Activated naive CD8-positive, alpha-beta T cell treated with anti-CD3 and anti-CD28 coated beads, Interleukin-2, amount 50 U/mL, for 24 hours (primary cell): ENCODE results near the gene UBE2D2.
"Not testable (repeated sequence)": the region's sequence is repeated elsewhere in the genome, so short reads cannot be mapped to it uniquely, and the experiment has no call there.

Experiments
- ATAC-seq: fragments of 150-1000 bp; cut with Tn5 transposase; one replicate; pipeline ENCODE4 v1.10.0; 2021
- DNase-seq: peaks from one replicate; pipeline ENCODE4 v3.0.0; 2021
- H3K27ac Mint-ChIP-seq: one replicate; pipeline ENCODE4 v1.8.0; 2021; ENCODE audit warnings: mild to moderate bottlenecking, mixed read lengths
- H3K27me3 Mint-ChIP-seq: one replicate; pipeline ENCODE4 v1.8.0; 2021; ENCODE audit warnings: mixed read lengths
- H3K36me3 Mint-ChIP-seq: one replicate; pipeline ENCODE4 v1.8.0; 2021; ENCODE audit warnings: low read depth, mixed read lengths
- H3K4me1 Mint-ChIP-seq: one replicate; pipeline ENCODE4 v1.8.0; 2021; ENCODE audit warnings: mixed read lengths
- H3K4me3 Mint-ChIP-seq: one replicate; pipeline ENCODE4 v1.8.0; 2021; ENCODE audit warnings: mild to moderate bottlenecking, moderate library complexity, mixed read lengths
- H3K9me3 Mint-ChIP-seq: one replicate; pipeline ENCODE4 v1.8.0; 2021; ENCODE audit warnings: mixed read lengths

UBE2D2 gene

GRCh38 chr5:139560752-139561654 lies at the start of gene UBE2D2:
Gene UBE2D2 (plus strand): TSS chr5:139561339. CDS start chr5:139561792, 453 bp downstream.
- ATAC-seq: peak; percentile 92
- Mint-ChIP-seq H3K4me3 (peak within 1 kb of the TSS; percentile 98), H3K9me3 (no peaks in the 10 kb centered on the region), H3K4me1 (peaks cover 43% of the 10 kb centered on the region), H3K36me3 (peaks cover 31% of the 10 kb centered on the region), H3K27me3 (no peaks in the 10 kb centered on the region), H3K27ac (peak within 1 kb of the TSS; percentile 96)
- peak; percentile 98 for DNase-seq

GRCh38 chr5:139512786-139513390 lies 48.3 kb upstream of the UBE2D2 start:
- DNase-seq: no peak
- Mint-ChIP-seq H3K27ac (peak overlapping the region; percentile 36), H3K36me3 (peaks cover 5% of the 10 kb centered on the region), H3K9me3 (peaks cover 4% of the 10 kb centered on the region), H3K4me1 (peaks cover 60% of the 10 kb centered on the region), H3K27me3 (peaks cover 1% of the 10 kb centered on the region), H3K4me3 (no peak overlapping the region)
- ATAC-seq: no peak

DNA sequence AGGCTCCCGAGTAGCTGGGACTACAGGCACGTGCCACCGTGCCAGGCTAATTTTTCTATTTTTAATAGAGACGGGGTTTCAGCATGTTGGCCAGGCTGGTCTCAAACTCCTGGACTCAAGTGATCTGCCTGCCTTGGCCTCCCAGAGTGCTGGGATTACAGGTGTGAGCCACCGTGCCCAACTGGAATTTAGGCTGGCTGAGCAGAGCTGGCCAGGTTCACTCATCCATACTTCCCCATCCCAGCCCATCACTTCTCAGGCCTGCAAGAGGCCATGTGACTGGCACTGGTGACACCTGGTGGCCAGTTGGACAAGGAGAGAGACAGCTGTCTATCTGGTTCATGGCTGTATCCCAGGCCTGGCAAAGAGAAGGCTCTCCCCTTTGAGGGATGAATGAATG lies 47.7 kb upstream of the UBE2D2 start:
- H3K36me3 Mint-ChIP-seq, H3K27ac Mint-ChIP-seq, H3K4me3 Mint-ChIP-seq, H3K27me3 Mint-ChIP-seq, H3K9me3 Mint-ChIP-seq: not testable (repeated sequence)
- ATAC-seq: peak; percentile 72
- DNase-seq: peak; percentile 78
- peaks cover 59% of the 10 kb centered on the region for H3K4me1 Mint-ChIP-seq

- Mint-ChIP-seq H3K36me3 (peaks cover 5% of the 10 kb centered on the region), H3K27ac (no peak overlapping the region), H3K4me3 (no peak overlapping the region), H3K27me3 (peaks cover 1% of the 10 kb centered on the region), H3K9me3 (peaks cover 4% of the 10 kb centered on the region), H3K4me1 (peaks cover 59% of the 10 kb centered on the region)
- ATAC-seq (no peak), DNase-seq (no peak)
Observed at GRCh38 chr5:139513852-139514485, 47.2 kb upstream of the UBE2D2 start.

DNA sequence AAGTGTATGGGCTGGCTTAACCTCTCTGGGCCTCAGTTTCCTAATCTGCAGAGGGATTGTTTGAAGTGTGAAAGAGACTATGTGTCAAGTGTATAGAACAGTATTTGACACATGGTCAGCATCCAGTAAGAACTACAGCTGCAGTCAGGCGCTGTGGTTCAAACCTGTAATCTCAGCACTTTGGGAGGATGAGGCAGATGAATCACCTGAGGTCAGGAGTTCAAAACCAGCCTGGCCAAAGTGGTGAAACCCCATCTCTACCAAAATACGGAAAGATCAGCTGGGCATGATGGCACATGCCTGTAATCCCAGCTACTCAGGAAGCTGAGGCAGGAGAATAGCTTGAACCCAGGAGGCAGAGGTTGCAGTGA lies 46.7 kb upstream of the UBE2D2 start:
- peaks cover 5% of the 10 kb centered on the region for H3K36me3 Mint-ChIP-seq
- peaks cover 4% of the 10 kb centered on the region for H3K9me3 Mint-ChIP-seq
- H3K4me1 Mint-ChIP-seq: peaks cover 57% of the 10 kb centered on the region
- H3K4me3 Mint-ChIP-seq: no peak overlapping the region
- DNase-seq (no peak), ATAC-seq (no peak)
- no peak overlapping the region for H3K27ac Mint-ChIP-seq
- peaks cover 1% of the 10 kb centered on the region for H3K27me3 Mint-ChIP-seq

GRCh38 chr5:139517683-139518564 lies 43.2 kb upstream of the UBE2D2 start:
- Mint-ChIP-seq H3K27me3 (peaks cover 1% of the 10 kb centered on the region), H3K27ac (peak overlapping the region; percentile 89), H3K9me3 (no peaks in the 10 kb centered on the region), H3K4me1 (peaks cover 31% of the 10 kb centered on the region), H3K36me3 (no peaks in the 10 kb centered on the region), H3K4me3 (peak overlapping the region; percentile 81)
- DNase-seq (peak; percentile 94), ATAC-seq (peak; percentile 90)

DNA sequence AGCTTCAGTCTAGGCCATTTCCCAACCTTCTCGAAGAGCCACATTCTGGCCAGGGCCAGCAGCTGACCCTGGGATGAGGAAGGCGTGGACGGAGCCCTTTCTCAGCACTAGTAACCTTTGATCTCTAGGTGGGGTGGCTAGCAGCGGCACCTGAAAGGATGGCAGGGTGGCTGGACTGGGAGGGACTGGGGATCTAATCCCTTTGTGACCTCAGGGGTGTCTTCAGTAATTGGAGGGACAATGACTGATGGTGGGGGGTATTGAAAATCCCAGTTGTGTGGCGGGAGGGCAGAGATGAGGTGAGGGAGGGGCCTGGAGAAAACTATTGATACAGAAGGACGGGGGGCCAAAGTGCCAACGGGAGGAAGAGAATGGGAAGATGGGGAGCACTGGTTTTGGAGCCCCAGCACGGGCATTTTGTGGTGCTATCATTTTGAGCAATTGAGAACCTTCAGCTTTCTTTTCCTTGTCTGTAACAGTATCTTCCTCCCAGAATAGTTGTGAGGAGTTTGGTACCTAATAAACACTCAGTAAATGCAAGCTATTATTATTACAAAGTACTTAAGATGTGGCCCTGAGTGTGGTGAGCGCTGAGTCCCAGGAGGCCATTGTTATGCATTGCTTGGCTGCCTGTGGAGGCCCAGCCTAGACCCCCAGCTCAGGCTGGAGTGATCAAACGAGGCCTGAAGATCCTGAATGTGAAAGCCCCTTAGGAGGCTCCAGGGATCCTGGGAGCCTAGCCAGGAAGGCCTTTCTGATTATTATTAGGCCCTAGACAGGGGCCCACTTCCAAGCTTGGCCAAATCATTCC lies 37.3 kb upstream of the UBE2D2 start:
- H3K4me3 Mint-ChIP-seq: no peak overlapping the region
- peaks cover 2% of the 10 kb centered on the region for H3K4me1 Mint-ChIP-seq
- H3K36me3 Mint-ChIP-seq: no peaks in the 10 kb centered on the region
- ATAC-seq: no peak
- H3K27me3 Mint-ChIP-seq: no peaks in the 10 kb centered on the region
- DNase-seq: no peak
- no peaks in the 10 kb centered on the region for H3K9me3 Mint-ChIP-seq
- no peak overlapping the region for H3K27ac Mint-ChIP-seq

DNA sequence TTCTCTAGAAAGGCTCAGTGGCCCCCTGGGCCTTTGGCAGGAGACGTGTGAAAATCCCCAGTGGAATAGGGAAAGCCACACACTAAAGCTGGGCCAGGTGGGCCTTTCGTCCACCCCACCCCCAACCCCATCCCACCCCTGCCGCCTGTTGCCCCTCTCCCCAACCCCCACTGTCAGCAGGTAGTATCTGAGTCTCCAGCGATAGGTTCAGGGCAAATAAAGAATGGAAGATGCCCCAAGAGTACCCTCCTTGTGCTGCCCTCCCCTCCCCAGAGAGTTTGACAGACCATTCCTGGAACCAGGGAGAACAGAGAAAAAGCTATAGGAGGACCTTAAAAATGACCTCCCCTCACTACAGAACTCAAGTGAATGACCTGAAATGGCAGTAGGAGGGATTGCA lies 36.7 kb upstream of the UBE2D2 start:
- Mint-ChIP-seq H3K27me3 (no peaks in the 10 kb centered on the region), H3K4me3 (no peak overlapping the region), H3K36me3 (no peaks in the 10 kb centered on the region), H3K27ac (no peak overlapping the region), H3K4me1 (no peaks in the 10 kb centered on the region), H3K9me3 (no peaks in the 10 kb centered on the region)
- DNase-seq (no peak), ATAC-seq (no peak)

GRCh38 chr5:139524940-139525585 lies 36.1 kb upstream of the UBE2D2 start:
- Mint-ChIP-seq H3K9me3 (no peaks in the 10 kb centered on the region), H3K4me1 (no peaks in the 10 kb centered on the region), H3K36me3 (no peaks in the 10 kb centered on the region), H3K27ac (peak overlapping the region; percentile 7), H3K4me3 (no peak overlapping the region), H3K27me3 (no peaks in the 10 kb centered on the region)
- ATAC-seq (no peak), DNase-seq (no peak)

DNA sequence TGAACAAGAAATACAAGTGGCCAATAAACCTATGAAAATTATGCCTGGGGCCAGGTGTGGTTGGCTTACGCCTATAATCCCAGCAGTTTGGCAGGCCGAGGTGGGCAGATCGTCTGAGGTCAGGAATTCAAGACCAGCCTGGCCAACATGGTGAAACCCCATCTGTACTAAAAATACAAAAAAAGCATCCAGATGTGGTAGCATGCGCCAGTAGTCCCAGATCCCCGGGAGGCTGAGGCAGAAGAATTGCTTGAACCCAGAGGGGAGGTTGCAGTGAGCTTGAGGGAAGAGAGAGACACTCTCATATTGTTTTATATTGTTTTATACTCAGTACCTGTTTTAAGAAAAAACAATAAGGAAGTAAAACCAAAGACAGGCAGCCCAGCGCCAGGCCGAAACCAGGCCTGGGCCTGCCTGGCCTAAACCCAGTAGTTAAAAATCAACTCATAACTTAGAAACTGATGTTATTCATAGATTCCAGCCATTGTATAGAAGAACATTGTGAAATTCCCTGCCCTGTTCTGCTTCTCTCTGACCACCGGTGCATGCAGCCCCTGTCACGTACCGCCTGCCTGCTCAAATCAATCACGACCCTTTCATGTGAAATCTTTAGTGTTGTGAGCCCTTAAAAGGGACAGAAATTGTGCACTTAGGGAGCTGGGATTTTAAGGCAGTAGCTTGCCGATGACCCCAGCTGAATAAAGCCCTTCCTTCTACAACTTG lies 35.4 kb upstream of the UBE2D2 start:
- H3K27me3 Mint-ChIP-seq, ATAC-seq, DNase-seq, H3K4me1 Mint-ChIP-seq, H3K9me3 Mint-ChIP-seq, H3K4me3 Mint-ChIP-seq, H3K36me3 Mint-ChIP-seq: not testable (repeated sequence)
- peak overlapping the region; percentile 46 for H3K27ac Mint-ChIP-seq

DNA sequence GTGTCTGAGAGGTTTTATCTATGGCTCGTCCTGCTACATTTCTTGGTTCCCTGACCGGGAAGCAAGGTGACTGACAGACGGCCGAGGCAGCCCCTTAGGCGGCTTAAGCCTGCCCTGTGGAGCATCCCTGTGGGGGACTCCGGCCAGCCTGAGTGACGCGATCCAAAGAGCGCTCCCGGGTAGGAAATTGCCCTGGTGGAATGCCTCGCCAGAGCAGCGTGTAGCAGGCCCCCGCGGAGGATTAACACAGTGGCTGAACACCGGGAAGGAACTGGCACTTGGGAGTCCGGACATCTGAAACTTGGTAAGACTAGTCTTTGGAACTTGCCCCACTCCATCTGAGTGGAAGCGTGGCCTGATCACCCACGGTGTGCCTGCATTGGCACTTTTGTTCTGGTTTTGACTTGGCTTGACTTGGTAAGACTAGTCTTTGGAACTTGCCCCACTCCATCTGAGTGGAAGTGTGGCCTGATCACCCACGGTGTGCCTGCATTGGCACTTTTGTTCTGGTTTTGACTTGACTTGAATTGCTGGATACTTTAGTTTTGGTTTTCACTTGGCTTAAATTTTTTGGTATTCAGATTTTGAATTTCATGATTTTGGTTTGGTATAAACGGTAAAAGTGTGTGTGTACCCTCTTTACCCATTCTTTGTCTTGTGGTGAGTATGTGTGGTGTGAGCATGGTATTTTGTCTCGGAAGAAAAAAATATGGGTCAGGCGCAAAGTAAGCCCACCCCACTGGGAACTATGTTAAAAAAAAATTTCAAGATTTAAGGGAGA lies 34.6 kb upstream of the UBE2D2 start:
- H3K4me1 Mint-ChIP-seq, H3K36me3 Mint-ChIP-seq, ATAC-seq, H3K27me3 Mint-ChIP-seq, H3K4me3 Mint-ChIP-seq, DNase-seq, H3K9me3 Mint-ChIP-seq: not testable (repeated sequence)
- H3K27ac Mint-ChIP-seq: peak overlapping the region; percentile 46

DNA sequence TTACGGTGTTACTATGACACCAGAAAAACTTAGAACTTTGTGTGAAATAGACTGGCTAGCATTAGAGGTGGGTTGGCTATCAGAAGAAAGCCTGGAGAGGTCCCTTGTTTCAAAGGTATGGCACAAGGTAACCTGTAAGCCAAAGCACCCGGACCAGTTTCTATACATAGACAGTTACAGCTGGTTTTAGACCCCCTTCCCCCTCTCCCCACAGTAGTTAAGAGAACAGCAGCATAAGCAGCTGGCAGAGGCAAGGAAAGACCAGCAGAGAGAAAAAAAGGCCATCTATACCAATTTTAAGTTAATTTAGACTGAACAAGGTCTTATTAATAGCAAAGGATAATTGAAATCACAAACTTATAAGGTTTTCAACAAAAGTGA lies 34.1 kb upstream of the UBE2D2 start:
- H3K27me3 Mint-ChIP-seq, H3K4me3 Mint-ChIP-seq, DNase-seq, H3K4me1 Mint-ChIP-seq, H3K27ac Mint-ChIP-seq, ATAC-seq, H3K36me3 Mint-ChIP-seq, H3K9me3 Mint-ChIP-seq: not testable (repeated sequence)
